Measurements from ENCODE around the gene MAP3K4. TPM values are rescaled to one million over a fixed set of nuclear protein-coding genes. Genes with fewer than 3 reads are reported as not detected.
A peak's percentile ranks its signal among the peaks of the same experiment; 100 is the strongest.

MAP3K4 gene
- total and polyA plus RNA-seq, 2 donors from 2014 or later, result 13.0 to 52.8 TPM

DNA sequence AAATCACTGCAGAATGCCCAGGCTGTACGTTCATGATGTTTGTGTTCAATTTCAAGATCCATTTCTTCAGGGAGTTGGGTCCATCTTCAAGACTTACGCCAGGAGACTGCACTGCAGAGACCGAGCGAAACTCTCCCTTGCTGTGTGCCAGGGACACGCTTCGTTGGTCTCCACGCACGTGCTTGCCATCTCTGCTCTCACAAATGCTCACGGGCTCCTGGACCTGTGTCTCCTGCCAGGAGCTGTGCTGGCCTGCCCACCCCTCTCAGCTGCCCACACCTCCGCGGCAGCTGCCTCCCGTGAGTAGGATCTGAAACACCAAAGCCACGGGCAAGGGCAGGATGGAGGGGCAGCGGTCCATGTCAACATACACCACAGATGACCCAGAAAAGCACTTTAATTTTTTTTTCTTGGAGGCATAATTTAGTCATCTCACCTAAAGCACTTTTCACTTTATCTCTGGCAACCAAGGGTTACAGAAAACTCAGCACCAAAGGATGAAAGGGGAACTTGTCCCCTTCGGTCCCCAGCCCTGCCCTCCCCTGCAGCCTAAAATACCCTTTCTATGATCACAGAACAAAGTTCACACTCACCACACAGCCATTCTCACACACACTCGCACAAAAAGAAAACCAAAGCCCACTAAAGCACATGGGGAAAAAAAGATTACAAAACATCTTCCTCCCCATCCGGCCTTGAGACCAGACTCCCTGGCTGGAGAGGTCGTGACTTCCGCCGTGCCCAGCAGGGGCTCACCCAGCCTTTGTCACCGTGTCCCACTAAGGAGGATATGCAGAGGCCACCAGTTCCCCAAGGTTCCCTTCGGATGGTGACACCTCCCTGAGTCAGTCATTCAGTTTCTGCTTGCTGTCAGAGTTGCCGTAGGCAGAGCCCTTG is 144.4 kb downstream of the MAP3K4 start:
- Histone ChIP-seq H3K27me3 (ENCODE audit: control insufficient read depth, insufficient read depth, low read length) (no peaks in the 10 kb centered on the region), H3K4me3 (ENCODE audit: low read length in 3 of 3) (no peak overlapping the region), H3K36me3 (ENCODE audit: control insufficient read depth in 2 of 3, insufficient read depth in 3 of 3, low read length in 3 of 3) (peaks cover 0 to 18% (median 6%) of the 10 kb centered on the region in 3 donors), H3K9ac (ENCODE audit: low read length in 3 of 3) (no peak overlapping the region), H3K4me1 (ENCODE audit: control insufficient read depth in 2 of 3, insufficient read depth in 2 of 3, low read depth in 1 of 3, low read length in 3 of 3) (peaks cover 0 to 5% (median 2%) of the 10 kb centered on the region in 3 donors), H3K27ac (ENCODE audit: low read depth in 2 of 2, low read length in 2 of 2) (no peak overlapping the region), H3K9me3 (ENCODE audit: control insufficient read depth in 2 of 3, insufficient read depth in 1 of 3, low read length in 3 of 3) (no peaks in the 10 kb centered on the region)
- intact Hi-C loops (cut with DNase I), result no loop called here
- peak in 4 of 5 donors; percentile 43 to 58 (median 50) for DNase-seq
- no peak for FAIRE-seq
- TF ChIP-seq, protein P1, sequence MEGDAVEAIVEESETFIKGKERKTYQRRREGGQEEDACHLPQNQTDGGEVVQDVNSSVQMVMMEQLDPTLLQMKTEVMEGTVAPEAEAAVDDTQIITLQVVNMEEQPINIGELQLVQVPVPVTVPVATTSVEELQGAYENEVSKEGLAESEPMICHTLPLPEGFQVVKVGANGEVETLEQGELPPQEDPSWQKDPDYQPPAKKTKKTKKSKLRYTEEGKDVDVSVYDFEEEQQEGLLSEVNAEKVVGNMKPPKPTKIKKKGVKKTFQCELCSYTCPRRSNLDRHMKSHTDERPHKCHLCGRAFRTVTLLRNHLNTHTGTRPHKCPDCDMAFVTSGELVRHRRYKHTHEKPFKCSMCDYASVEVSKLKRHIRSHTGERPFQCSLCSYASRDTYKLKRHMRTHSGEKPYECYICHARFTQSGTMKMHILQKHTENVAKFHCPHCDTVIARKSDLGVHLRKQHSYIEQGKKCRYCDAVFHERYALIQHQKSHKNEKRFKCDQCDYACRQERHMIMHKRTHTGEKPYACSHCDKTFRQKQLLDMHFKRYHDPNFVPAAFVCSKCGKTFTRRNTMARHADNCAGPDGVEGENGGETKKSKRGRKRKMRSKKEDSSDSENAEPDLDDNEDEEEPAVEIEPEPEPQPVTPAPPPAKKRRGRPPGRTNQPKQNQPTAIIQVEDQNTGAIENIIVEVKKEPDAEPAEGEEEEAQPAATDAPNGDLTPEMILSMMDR (IDR thresholded peaks at IDR 0.05; ENCODE audit: borderline replicate concordance, extremely low read depth, insufficient read depth), result no peak

DNA sequence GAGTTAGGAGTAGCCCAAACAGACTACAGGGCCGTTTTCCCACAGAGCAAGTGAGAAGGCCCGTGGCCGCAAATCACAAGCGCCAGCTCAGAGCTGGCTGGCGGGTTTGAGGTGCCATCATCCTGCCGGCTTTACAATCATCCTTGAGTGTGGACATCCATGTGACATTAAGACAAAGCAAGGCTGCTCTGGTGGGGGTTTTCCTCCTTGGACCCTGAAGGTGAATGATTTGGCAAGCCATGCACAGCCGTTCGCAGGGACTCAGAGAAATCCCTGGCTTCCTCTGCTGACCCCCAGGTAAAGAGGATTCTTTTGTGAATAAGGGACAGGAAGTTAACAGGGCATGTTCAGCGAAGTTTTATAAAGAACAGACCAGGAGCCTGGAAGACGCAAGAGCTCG is 145.1 kb downstream of the MAP3K4 start:
- FAIRE-seq (no peak), DNase-seq (peak in 1 of 5 donors; percentile 10)
- Histone ChIP-seq H3K36me3 (ENCODE audit: control insufficient read depth in 2 of 3, insufficient read depth in 3 of 3, low read length in 3 of 3) (peaks cover 0 to 17% (median 6%) of the 10 kb centered on the region in 3 donors), H3K4me1 (ENCODE audit: control insufficient read depth in 2 of 3, insufficient read depth in 2 of 3, low read depth in 1 of 3, low read length in 3 of 3) (peaks cover 0 to 5% (median 2%) of the 10 kb centered on the region in 3 donors), H3K4me3 (ENCODE audit: low read length in 3 of 3) (no peak overlapping the region), H3K27me3 (ENCODE audit: control insufficient read depth, insufficient read depth, low read length) (no peaks in the 10 kb centered on the region), H3K9ac (ENCODE audit: low read length in 3 of 3) (no peak overlapping the region), H3K9me3 (ENCODE audit: control insufficient read depth in 2 of 3, insufficient read depth in 1 of 3, low read length in 3 of 3) (no peaks in the 10 kb centered on the region), H3K27ac (ENCODE audit: low read depth in 2 of 2, low read length in 2 of 2) (no peak overlapping the region)
- TF ChIP-seq, protein P1 (IDR thresholded peaks at IDR 0.05; ENCODE audit: borderline replicate concordance, extremely low read depth, insufficient read depth), result no peak
- intact Hi-C loops (cut with DNase I), result no loop called here

DNA sequence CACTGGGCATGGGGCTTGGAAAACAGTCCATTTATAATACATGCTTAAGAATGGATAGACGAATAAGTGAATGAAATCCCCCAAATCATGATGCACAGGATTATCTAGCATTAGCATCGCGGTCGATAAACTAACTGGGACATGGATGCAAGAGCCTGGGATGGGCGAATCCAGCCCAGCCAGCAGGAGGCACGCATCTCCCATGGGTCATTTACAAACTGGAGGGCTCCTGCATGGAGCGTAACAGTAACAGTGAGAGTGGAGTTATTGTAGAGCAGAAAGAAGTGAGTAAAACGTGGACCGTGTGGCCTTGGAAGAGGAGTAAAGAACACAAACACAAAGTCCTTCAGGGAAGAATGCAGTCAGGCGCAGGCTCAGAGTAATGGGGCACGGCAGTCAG is 145.8 kb downstream of the MAP3K4 start:
- H3K4me1 ChIP-seq (ENCODE audit: control insufficient read depth in 2 of 3, insufficient read depth in 2 of 3, low read depth in 1 of 3, low read length in 3 of 3), result peaks cover 0 to 5% (median 2%) of the 10 kb centered on the region in 3 donors
- no peak overlapping the region for H3K4me3 ChIP-seq (ENCODE audit: low read length in 3 of 3)
- no peaks in the 10 kb centered on the region for H3K9me3 ChIP-seq (ENCODE audit: control insufficient read depth in 2 of 3, insufficient read depth in 1 of 3, low read length in 3 of 3)
- FAIRE-seq (no peak), DNase-seq (no peak)
- no peak overlapping the region for H3K9ac ChIP-seq (ENCODE audit: low read length in 3 of 3)
- intact Hi-C loops (cut with DNase I), result no loop called here
- TF ChIP-seq, protein P1 (IDR thresholded peaks at IDR 0.05; ENCODE audit: borderline replicate concordance, extremely low read depth, insufficient read depth), result no peak
- no peaks in the 10 kb centered on the region for H3K27me3 ChIP-seq (ENCODE audit: control insufficient read depth, insufficient read depth, low read length)
- H3K27ac ChIP-seq (ENCODE audit: low read depth in 2 of 2, low read length in 2 of 2), result no peak overlapping the region
- peaks cover 0 to 14% (median 4%) of the 10 kb centered on the region in 3 donors for H3K36me3 ChIP-seq (ENCODE audit: control insufficient read depth in 2 of 3, insufficient read depth in 3 of 3, low read length in 3 of 3)
